ENCODE data around the gene HABP4. TPM values are rescaled to one million over a fixed set of nuclear protein-coding genes. Genes with fewer than 3 reads are reported as not detected.
A peak's percentile ranks its signal among the peaks of the same experiment; 100 is the strongest.

The HABP4 gene
- polyA plus RNA-seq, 1 donor = 6.3 TPM

- peak overlapping the region; percentile 61 for H3K4me3 ChIP-seq (ENCODE audit: low read length)
- H3K27me3 ChIP-seq (ENCODE audit: control insufficient read depth, insufficient read depth, low read length) = peaks cover 20% of the 10 kb centered on the region
- H3K9me3 ChIP-seq (ENCODE audit: control insufficient read depth, low read depth, low read length) = no peaks in the 10 kb centered on the region
- no peaks in the 10 kb centered on the region for H3K4me1 ChIP-seq (ENCODE audit: control insufficient read depth, insufficient read depth, low read length)
- WGBS (ENCODE audit: insufficient coverage, low lambda C conversion rate) = no CpG with 5 or more reads among the region's 63 CpGs
- H3K36me3 ChIP-seq (ENCODE audit: control insufficient read depth, insufficient read depth, low read length) = no peaks in the 10 kb centered on the region
- peak in 1 of 2 donors; percentile 52 for DNase-seq
- H3K27ac ChIP-seq (ENCODE audit: low read length) = no peak overlapping the region
These were observed 902 bp downstream of the HABP4 start for GRCh38 chr9:96450613-96451528.

- peak in 1 of 2 donors; percentile 11 for DNase-seq
- WGBS (ENCODE audit: insufficient coverage, low lambda C conversion rate) = no CpG with 5 or more reads among the region's 2 CpGs
These were observed 3.7 kb downstream of the HABP4 start for GRCh38 chr9:96453625-96454024.

GRCh38 chr9:96457266-96457665, 7.3 kb downstream of the HABP4 start:
- Histone ChIP-seq H3K27me3 (ENCODE audit: control insufficient read depth, insufficient read depth, low read length) (no peaks in the 10 kb centered on the region), H3K9me3 (ENCODE audit: control insufficient read depth, low read depth, low read length) (no peaks in the 10 kb centered on the region), H3K36me3 (ENCODE audit: control insufficient read depth, insufficient read depth, low read length) (no peaks in the 10 kb centered on the region), H3K4me1 (ENCODE audit: control insufficient read depth, insufficient read depth, low read length) (no peaks in the 10 kb centered on the region), H3K4me3 (ENCODE audit: low read length) (no peak overlapping the region), H3K27ac (ENCODE audit: low read length) (no peak overlapping the region)
- DNase-seq = no peak
- no CpG with 5 or more reads among the region's 4 CpGs for WGBS (ENCODE audit: insufficient coverage, low lambda C conversion rate)

More at GRCh38 chr9:96453625-96454024, 3.7 kb downstream of the HABP4 start:
- H3K27ac ChIP-seq (ENCODE audit: low read length) = no peak overlapping the region
- peaks cover 14% of the 10 kb centered on the region for H3K27me3 ChIP-seq (ENCODE audit: control insufficient read depth, insufficient read depth, low read length)
- no peaks in the 10 kb centered on the region for H3K9me3 ChIP-seq (ENCODE audit: control insufficient read depth, low read depth, low read length)
- H3K4me1 ChIP-seq (ENCODE audit: control insufficient read depth, insufficient read depth, low read length) = no peaks in the 10 kb centered on the region
- no peak overlapping the region for H3K4me3 ChIP-seq (ENCODE audit: low read length)
- H3K36me3 ChIP-seq (ENCODE audit: control insufficient read depth, insufficient read depth, low read length) = no peaks in the 10 kb centered on the region

- Histone ChIP-seq H3K36me3 (ENCODE audit: control insufficient read depth, insufficient read depth, low read length) (no peaks in the 10 kb centered on the region), H3K9me3 (ENCODE audit: control insufficient read depth, low read depth, low read length) (no peaks in the 10 kb centered on the region), H3K4me1 (ENCODE audit: control insufficient read depth, insufficient read depth, low read length) (no peaks in the 10 kb centered on the region), H3K27ac (ENCODE audit: low read length) (no peak overlapping the region), H3K27me3 (ENCODE audit: control insufficient read depth, insufficient read depth, low read length) (no peaks in the 10 kb centered on the region), H3K4me3 (ENCODE audit: low read length) (no peak overlapping the region)
- WGBS (ENCODE audit: insufficient coverage, low lambda C conversion rate) = 100% methylated on average over 1 of the region's 8 CpGs
- DNase-seq = no peak
These were observed 8.3 kb downstream of the HABP4 start for GRCh38 chr9:96458226-96458625.

- Histone ChIP-seq H3K9me3 (ENCODE audit: control insufficient read depth, low read depth, low read length) (no peaks in the 10 kb centered on the region), H3K27ac (ENCODE audit: low read length) (no peak overlapping the region), H3K4me1 (ENCODE audit: control insufficient read depth, insufficient read depth, low read length) (no peaks in the 10 kb centered on the region), H3K27me3 (ENCODE audit: control insufficient read depth, insufficient read depth, low read length) (no peaks in the 10 kb centered on the region), H3K4me3 (ENCODE audit: low read length) (no peak overlapping the region), H3K36me3 (ENCODE audit: control insufficient read depth, insufficient read depth, low read length) (no peaks in the 10 kb centered on the region)
- no peak for DNase-seq
- no CpG with 5 or more reads among the region's 7 CpGs for WGBS (ENCODE audit: insufficient coverage, low lambda C conversion rate)
These were observed 9.5 kb downstream of the HABP4 start for GRCh38 chr9:96459268-96460007.

GRCh38 chr9:96460470-96460869, 10.5 kb downstream of the HABP4 start:
- H3K4me3 ChIP-seq (ENCODE audit: low read length) = no peak overlapping the region
- WGBS (ENCODE audit: insufficient coverage, low lambda C conversion rate) = no CpG with 5 or more reads among the region's 5 CpGs
- H3K27ac ChIP-seq (ENCODE audit: low read length) = no peak overlapping the region
- H3K9me3 ChIP-seq (ENCODE audit: control insufficient read depth, low read depth, low read length) = no peaks in the 10 kb centered on the region
- no peak for DNase-seq
- H3K36me3 ChIP-seq (ENCODE audit: control insufficient read depth, insufficient read depth, low read length) = no peaks in the 10 kb centered on the region
- H3K4me1 ChIP-seq (ENCODE audit: control insufficient read depth, insufficient read depth, low read length) = no peaks in the 10 kb centered on the region
- H3K27me3 ChIP-seq (ENCODE audit: control insufficient read depth, insufficient read depth, low read length) = no peaks in the 10 kb centered on the region

GRCh38 chr9:96460882-96461281, 10.9 kb downstream of the HABP4 start:
- no peaks in the 10 kb centered on the region for H3K4me1 ChIP-seq (ENCODE audit: control insufficient read depth, insufficient read depth, low read length)
- H3K36me3 ChIP-seq (ENCODE audit: control insufficient read depth, insufficient read depth, low read length) = no peaks in the 10 kb centered on the region
- H3K27ac ChIP-seq (ENCODE audit: low read length) = no peak overlapping the region
- no peak for DNase-seq
- H3K9me3 ChIP-seq (ENCODE audit: control insufficient read depth, low read depth, low read length) = no peaks in the 10 kb centered on the region
- no peak overlapping the region for H3K4me3 ChIP-seq (ENCODE audit: low read length)
- no peaks in the 10 kb centered on the region for H3K27me3 ChIP-seq (ENCODE audit: control insufficient read depth, insufficient read depth, low read length)

GRCh38 chr9:96461336-96461735, 11.4 kb downstream of the HABP4 start:
- no peaks in the 10 kb centered on the region for H3K27me3 ChIP-seq (ENCODE audit: control insufficient read depth, insufficient read depth, low read length)
- no peaks in the 10 kb centered on the region for H3K36me3 ChIP-seq (ENCODE audit: control insufficient read depth, insufficient read depth, low read length)
- no peak overlapping the region for H3K27ac ChIP-seq (ENCODE audit: low read length)
- no CpG with 5 or more reads among the region's 8 CpGs for WGBS (ENCODE audit: insufficient coverage, low lambda C conversion rate)
- no peaks in the 10 kb centered on the region for H3K9me3 ChIP-seq (ENCODE audit: control insufficient read depth, low read depth, low read length)
- no peak overlapping the region for H3K4me3 ChIP-seq (ENCODE audit: low read length)
- H3K4me1 ChIP-seq (ENCODE audit: control insufficient read depth, insufficient read depth, low read length) = no peaks in the 10 kb centered on the region
- DNase-seq = no peak

GRCh38 chr9:96462541-96462940, 12.6 kb downstream of the HABP4 start:
- H3K4me1 ChIP-seq (ENCODE audit: control insufficient read depth, insufficient read depth, low read length) = no peaks in the 10 kb centered on the region
- WGBS (ENCODE audit: insufficient coverage, low lambda C conversion rate) = 80% methylated on average over 1 of the region's 6 CpGs
- no peaks in the 10 kb centered on the region for H3K9me3 ChIP-seq (ENCODE audit: control insufficient read depth, low read depth, low read length)

GRCh38 chr9:96464426-96464825, 14.5 kb downstream of the HABP4 start:
- H3K27me3 ChIP-seq (ENCODE audit: control insufficient read depth, insufficient read depth, low read length) = no peaks in the 10 kb centered on the region
- no peaks in the 10 kb centered on the region for H3K4me1 ChIP-seq (ENCODE audit: control insufficient read depth, insufficient read depth, low read length)
- no peaks in the 10 kb centered on the region for H3K9me3 ChIP-seq (ENCODE audit: control insufficient read depth, low read depth, low read length)
- no peak overlapping the region for H3K27ac ChIP-seq (ENCODE audit: low read length)
- WGBS (ENCODE audit: insufficient coverage, low lambda C conversion rate) = no CpG with 5 or more reads among the region's 6 CpGs
- peaks cover 2% of the 10 kb centered on the region for H3K36me3 ChIP-seq (ENCODE audit: control insufficient read depth, insufficient read depth, low read length)
- no peak for DNase-seq
- H3K4me3 ChIP-seq (ENCODE audit: low read length) = no peak overlapping the region

More at GRCh38 chr9:96462541-96462940, 12.6 kb downstream of the HABP4 start:
- H3K4me3 ChIP-seq (ENCODE audit: low read length) = no peak overlapping the region
- H3K36me3 ChIP-seq (ENCODE audit: control insufficient read depth, insufficient read depth, low read length) = no peaks in the 10 kb centered on the region
- H3K27ac ChIP-seq (ENCODE audit: low read length) = no peak overlapping the region
- H3K27me3 ChIP-seq (ENCODE audit: control insufficient read depth, insufficient read depth, low read length) = no peaks in the 10 kb centered on the region
- DNase-seq = no peak

Data from large intestine (tissue), 3 donors.